ENCODE data around the gene PHYHD1.
"Not testable (repeated sequence)": the region's sequence is repeated elsewhere in the genome, so short reads cannot be mapped to it uniquely, and the experiment has no call there.

Gene PHYHD1

DNA sequence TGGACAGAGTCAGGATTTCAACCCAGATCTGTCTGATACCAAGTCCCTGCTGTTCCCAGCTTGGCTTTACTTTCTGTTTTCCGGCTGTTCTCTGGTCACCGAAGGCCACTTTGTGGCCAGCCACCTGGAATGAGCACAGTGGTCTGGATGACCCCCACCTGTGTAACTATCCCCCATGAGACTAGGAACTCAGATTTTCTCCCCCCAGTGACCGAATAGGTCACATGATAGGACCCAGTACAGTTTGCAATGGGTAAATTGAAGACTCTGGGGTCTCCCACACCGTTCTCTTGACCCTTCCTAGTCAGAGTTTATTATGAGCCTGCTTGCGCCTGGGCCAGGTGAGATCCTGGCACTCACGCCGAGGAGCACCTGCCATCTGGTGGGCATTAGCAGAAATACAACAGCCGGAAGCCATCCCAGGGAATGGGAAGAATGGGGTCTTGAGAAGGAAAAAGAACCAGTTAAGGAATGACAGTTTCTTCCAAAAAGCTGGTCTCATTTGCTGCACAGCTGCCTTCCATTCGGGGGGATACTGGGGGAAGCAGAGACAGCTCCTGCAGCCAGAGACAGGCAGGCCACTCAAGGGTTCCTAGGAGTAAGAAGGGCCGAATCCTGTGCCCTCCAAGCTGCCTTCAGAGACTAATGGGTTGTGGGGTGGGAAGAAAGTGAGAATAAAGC is 7.1 kb downstream of the PHYHD1 start:
- peak; percentile 37 to 57 (median 48) for DNase-seq

DNA sequence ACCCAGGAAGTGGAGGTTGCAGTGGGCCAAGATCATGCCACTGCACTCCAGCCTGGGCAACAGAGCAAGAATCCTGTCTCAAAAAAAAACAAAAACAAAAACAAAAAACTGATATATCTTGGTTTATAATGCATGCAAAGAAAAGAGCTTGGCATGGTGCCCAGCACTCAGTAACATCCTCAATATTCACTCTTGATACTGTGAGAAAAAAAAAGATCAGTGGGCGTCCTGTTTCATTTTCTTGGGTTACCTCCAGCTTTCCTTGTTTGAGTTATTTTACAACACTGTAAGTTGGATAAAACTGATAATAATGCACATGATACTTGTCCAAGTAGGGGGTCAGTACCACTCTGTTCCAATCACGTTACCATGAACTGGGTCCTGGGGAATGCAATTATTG is 7.8 kb downstream of the PHYHD1 start:
- DNase-seq = no peak

DNA sequence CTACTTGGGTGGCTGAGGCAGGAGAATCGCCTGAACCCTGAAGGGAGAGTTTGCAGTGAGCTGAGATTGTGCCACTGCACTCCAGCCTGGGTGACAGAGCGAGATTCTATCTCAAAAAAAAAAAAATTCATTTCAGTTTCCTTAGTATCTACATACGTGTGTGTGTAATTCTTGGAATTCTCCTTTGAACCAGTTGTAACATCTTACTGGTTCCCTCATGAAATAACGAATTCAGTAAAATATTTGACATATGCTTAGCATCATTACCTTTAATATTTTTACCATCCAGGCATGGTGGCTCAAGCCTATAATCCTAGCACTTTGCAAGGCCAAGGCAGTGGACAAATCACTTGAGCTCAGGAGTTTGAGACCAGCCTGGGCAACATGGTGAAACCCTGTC is 8.8 kb downstream of the PHYHD1 start:
- no peak for DNase-seq

DNA sequence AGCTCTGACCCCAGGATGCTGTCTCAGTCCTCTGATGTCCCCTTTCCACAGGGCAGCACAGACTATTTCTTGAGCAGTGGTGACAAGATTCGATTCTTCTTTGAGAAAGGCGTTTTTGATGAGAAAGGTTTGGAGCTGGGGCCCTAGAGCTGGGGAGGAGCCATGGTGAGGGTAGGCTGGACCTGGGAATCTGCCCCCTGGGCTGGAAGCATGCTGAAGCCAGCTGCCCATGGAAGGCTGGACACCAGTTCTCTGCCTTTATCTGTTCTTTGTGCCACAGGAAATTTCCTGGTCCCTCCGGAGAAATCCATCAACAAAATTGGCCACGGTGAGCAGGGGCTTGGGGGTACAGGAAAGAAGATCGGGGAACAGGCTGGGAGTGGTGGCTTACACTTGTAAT is 12.9 kb downstream of the PHYHD1 start:
- no peak for DNase-seq

DNA sequence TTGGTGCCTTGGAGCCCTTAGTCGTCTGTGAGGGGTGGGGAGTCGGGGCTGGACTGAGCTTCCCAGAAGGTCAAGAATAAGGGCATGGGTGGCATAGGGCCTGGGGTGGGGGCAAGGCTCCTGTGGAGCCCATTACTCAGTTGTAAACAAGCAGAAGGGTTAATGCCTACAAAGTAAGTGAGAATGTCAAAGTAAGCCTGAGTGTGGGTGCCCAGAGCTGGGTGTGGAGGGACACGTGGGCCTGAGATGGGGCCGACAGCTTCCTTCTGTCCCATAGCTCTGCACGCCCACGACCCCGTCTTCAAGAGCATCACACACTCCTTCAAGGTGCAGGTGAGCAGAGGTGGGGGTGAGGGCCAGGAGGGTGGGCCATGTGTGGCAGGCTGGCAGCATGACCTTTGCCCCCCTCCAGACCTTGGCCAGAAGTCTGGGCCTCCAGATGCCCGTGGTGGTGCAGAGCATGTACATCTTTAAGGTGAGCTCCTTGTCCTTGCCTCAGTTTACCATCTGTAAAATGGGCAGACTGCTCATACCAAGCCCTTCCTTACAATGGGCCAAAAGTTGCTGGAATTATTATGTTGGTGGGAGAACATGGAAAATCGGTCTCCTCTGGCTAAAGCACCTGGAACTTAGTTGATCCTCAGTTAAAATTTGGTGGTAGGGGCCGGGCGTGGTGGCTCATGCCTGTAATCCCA is 15.5 kb downstream of the PHYHD1 start:
- no peak for DNase-seq

DNA sequence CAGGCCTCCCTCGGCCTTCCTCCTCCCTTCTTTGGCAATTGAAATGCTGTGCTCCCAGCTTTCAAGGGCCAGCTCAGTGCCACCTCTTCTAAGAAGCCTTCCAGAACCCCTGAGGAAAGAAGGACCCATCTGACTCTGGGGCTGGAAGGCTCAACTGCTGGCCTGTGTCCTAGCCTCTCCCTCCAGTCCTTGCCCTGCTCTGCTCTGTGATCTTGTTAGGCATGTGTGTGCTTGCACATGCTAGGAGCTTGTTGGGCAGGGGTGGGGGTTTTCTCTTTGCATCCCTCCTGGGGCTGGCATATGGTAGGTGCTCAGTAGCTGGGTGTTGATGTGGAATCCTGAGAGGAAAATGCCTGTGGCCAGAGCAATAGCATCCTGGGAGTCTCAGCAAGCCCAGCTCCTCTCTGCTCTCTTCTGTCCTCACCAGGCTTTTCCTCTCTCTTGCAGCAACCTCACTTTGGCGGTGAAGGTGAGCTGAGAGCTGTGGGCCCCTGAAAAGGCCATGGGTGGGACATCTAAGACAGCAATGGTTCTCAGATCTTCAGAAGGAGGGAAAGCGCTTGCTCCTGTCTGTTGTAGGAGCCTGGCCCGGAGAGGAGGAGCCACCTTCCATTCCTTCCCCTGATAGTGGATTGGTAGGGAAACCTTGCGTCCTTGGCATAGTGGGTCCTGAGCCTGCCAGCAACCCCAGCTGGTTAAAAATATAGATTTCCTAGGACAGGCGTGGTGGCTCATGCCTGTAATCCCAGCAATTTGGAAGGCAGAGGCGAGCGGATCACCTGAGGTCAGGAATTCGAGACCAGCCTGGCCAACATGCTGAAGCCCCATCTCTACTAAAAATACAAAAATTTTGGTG is 16.8 kb downstream of the PHYHD1 start:
- no peak for DNase-seq

DNA sequence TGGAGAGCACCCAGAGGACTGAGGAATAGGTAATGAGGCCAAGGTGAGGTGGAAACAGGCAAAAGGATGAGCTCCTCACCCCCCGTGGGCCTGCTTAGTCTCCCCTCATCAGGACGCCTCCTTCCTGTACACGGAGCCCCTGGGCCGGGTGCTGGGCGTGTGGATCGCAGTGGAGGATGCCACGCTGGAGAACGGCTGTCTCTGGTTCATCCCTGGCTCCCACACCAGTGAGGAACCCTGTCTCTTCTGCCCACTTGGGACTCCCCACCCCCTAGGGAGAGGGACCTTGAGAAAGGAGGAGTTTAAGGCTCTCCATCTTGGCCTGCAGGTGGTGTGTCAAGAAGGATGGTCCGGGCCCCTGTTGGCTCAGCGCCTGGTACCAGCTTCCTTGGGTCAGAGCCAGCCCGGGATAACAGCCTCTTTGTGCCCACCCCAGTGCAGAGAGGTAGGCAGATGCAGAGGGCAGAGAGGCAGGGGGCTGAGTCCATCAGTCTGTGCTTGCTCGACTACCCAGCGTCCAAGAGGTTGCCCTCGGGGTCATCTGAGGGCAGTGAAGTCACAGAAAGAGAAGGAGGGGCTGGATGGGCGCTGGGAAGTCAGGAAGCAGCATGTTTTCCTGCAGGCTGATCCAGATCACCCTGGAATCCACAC is 19.6 kb downstream of the PHYHD1 start:
- DNase-seq = no peak

DNA sequence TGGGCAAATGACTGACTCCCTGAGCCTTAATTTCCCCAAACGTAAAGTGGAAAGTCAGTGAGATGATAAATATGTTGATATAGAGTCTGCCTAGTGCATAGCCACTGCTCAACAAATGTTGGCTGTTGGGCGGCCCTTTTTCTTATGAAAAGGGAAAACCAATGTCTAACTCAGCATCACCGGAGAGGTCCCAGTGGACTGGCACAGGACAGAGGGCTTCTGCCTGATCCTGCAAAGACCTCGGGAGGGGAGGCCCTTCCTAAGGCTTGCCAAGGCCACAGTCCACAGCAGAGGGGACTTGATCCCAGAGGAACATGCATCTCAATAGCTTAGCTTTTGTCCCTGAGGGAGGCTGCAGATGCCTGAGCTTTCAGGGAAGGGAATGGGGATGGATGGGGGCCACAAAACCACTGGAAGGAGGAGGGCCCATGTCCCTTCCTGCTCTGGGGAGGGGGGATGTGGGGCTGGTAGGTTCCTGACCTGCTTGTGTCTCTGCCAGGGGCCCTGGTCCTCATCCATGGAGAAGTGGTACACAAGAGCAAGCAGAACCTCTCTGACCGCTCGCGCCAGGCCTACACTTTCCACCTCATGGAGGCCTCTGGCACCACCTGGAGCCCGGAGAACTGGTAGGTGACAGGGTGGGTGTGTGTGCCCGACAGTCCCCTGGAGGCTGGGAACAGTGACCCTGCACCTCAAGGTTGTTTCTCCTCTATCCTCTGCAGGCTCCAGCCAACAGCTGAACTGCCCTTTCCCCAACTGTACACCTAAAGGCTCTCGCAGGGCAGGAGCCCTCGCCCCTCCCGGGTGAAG is 20.4 kb downstream of the PHYHD1 start:
- DNase-seq = no peak

DNA sequence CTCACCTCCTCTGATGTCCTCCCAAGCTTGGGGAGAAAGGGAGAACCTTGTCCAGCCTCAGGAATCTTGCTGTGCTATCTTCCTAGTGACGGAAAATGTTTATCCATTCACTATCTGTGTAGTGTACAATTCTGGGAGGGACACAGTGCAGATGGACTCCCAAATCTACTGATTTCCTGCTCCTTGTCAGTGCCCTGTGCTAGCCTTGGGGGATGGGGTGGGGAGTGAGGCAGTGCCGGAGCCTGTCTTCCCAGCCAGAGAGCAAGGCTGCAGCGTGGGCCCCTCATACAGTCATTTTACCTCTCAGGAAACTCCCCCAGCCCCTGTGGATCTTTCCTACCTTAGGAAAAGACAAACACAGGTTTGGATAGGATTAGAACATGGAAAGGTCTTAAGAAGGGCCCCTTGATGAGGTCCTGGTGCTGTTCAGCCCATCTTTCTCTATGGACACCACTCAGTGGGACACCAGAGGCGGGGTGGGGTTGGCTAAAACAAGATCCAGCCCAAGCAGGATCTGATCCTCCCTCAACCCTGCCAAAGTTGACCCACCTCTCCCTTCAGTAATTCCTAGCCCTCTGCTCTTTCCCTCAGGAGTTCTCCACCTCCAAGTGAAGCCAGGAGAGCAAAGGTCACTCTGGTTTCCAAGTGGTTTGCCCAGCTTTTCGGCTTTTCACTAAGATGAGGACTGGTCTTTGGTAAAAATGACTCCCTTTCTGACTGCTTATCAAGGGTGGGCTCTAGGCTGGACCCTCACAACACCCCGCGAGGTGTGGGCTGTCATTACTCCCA is 23.2 kb downstream of the PHYHD1 start:
- no peak for DNase-seq

DNA sequence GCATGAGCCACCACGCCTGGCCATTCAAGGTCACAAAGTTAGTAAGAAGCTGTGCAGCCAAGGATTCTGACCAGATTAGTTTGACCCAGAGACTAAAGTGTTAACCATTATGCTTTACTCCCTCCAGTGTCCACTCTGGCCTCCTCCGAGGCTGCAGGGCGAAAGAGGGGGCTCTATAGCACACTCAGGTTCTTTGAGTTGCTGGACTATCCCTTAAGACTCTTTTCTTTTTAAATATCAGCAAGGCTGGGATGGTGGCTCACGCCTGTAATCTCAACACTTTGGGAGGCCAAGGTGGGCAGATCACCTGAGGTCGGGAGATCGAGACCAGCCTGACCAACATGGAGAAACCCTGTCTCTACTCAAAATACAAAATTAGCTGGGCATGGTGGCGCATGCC is 24.2 kb downstream of the PHYHD1 start:
- not testable (repeated sequence) for DNase-seq

DNA sequence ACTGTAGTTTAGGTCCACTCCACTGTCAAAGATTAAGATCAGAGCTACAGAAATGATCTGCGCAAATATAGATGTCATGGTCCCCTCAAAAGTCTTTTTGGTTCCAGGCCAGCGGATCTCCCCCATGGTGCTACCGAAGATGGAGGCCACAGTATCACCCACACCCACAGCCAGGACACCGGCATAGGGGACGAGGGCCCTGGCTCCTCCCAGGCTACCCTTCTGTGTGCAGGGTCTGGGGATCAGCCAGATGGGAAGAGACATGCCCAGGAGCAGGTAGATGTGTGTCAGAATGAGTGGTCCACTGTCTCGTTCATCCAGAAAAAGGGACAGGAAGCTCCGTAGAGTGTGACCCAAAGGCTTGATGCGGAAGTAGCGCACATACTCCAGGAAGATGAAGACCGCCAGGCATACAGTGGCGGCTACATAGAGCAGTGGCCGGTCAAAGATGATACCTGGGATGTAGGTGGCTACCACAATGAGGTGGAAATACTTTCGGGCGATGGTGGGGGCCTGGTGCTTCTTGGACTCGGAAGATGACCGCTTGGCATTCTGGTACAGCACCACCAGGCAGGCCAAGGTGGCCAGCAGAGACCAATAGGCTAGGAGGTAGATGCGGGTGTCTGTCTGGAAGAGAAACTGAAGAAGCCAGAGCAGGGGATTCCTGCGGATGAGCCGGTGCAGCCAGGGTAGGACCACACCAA is 25.2 kb downstream of the PHYHD1 start:
- no peak for DNase-seq

DNA sequence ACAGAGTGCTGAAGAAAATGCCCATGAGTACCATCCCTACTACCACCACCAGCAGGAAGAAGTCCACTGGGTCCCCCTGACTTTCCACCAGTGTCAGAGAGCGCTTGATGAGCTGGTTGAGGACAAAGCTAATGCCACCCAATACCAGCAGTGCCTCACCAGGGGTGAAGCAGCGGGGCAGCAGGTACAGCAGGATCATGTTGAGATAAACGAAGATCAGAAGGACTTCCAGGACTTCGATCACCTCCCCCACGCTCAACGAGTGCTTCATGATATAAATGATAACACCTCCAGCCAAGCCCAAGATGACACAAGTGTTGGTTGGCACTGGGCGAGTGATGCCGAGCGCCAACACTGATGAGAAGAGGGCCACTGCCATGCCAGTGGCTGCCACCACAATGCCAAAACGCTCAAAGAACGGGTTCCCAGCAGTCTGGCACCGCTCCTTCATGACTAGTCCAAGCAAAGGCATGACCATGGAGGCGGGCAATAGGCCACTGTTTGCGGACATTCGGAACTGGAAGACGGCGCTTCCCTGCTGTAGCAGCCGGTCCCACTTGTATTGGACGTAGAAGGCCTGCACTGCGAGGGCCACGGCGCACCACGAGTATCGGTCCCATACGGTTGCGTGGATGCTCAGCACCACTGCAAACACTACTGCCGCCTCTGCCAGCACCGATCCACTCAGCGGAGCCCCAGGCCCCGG is 25.9 kb downstream of the PHYHD1 start:
- DNase-seq = peak in 2 of 3 donors; percentile 8 to 36

DNA sequence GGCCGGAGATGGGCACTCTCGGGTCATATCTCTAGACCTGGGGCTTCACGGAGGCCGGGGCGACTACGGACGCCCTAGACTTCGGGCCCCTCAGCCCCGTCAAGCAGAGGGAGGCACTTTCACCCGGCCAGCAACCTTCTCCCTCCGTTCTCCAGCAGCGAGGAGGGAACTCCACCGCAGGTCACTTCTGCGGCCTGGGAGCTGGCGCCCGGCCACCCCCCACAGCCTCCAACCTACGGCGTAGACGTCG is 26.4 kb downstream of the PHYHD1 start:
- DNase-seq = no peak

DNA sequence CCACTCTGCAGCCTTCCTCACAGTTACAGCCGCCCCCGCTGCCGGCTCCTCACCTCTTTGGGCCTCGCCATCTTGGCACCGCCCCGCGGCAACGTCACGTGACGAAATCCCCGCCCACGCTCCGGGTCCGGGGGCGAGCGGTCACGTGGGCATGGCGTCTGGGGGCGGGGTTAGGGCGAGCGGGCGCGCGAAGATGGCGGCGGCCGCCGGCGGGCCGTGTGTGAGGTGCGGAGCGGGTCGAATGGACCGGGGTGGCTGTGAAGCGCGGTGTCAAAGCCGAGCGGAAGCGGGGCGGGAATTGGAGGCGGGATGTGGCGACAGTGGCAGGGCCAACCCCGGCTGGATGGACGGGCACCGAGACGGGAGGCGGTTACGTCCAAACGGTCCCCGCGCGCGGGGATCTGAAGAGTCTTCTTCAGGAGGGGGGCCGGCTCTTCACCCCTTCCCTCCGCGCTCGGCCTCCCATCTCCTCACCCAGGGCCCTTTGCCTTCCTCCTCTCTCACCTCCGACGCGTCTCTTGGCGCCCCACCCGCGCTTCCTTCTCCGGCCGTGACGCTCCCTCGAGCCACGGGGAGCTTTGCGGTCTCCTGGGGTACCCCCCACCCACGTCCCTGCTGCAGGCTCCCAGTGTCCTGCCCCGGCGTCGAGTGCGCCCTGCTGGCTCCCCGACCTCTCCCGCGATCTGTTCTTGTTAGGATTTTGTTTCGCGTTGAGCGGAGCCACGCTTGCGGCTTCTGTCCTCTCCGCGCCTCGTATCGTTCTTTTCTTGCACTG is 26.9 kb downstream of the PHYHD1 start, which contains the start of the genes DOLK and NUP188:
TSS of gene DOLK (minus strand) at position 77 of the 775 bp plus-strand sequence. CDS start 300 bp downstream, outside the sequence.
TSS of gene NUP188 (plus strand) at position 173 of the 775 bp plus-strand sequence. CDS start at position 194, 21 bp downstream.
- DNase-seq = peak; percentile 98 to 100 (median 99)

DNA sequence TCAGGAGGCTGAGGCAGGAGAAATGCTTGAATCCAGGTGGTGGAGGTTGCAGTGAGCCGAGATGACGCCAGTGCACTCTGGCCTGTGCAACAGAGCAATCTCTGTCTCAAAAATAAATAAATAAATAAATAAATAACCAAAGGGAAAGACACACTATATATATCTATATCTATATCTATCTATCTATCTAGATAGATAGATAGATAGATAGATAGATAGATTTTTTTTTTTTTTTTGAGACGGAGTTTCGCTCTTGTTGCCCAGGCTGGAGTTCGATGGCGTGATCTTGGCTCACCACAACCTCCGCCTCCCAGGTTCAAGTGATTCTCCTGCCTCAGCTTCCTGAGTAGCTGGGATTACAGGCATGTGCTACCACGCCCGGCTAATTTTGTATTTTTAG is 40.6 kb downstream of the PHYHD1 start:
- not testable (repeated sequence) for DNase-seq

DNA sequence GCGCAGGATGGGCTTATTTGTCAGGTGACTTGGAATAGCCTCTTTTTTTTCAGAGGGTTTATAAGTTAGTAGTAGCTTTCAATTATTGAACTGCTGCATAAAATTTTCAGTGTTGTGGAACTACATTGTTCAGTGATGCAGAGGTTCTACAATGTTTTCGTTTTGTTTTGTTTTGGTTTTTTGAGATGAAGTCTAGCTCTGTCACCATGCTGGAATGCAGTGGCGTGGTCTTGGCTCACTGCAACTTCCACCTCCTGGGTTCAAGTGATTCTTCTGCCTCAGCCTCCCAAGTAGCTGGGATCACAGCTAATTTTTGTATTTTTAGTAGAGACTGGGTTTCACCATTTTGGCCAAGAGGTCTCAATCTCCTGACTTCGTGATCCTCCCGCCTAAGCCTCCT is 48.7 kb downstream of the PHYHD1 start:
- DNase-seq = no peak

DNA sequence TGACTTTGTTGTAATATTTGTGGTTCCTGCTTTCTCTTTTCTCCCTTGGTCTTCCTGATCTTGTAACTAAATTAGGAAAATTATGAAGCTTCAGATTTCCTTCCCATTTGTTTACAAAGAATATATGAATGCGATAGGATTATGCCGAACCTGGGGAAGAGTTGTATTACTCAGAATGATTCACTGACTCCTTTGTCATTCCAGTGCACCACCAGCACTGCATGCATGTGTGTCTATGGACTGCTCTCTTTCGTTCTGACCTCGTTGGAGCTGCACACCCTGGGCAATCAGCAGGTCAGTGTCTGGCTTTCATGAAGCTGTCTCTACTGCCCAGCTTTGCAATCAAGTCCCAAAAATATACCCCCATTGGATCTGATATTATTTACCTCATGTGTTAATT is 52.2 kb downstream of the PHYHD1 start:
- DNase-seq = no peak

DNA sequence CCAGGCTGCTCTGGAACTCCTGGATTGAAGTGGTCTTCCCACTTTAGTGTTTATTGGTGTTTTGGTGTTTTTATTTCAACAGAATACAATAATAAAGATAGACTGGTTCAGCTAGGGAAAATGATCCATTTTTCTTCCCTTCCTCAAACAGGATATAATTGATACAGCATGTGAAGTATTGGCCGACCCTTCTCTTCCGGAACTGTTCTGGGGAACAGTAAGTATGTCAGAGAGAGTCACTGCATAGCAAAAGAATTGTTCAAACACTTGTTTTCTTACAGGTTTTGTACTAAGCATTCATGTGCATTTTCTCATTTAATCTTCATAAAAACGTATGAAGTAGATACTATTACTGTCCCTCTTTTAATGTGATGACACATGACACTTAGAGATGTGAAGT is 58.3 kb downstream of the PHYHD1 start:
- no peak for DNase-seq

DNA sequence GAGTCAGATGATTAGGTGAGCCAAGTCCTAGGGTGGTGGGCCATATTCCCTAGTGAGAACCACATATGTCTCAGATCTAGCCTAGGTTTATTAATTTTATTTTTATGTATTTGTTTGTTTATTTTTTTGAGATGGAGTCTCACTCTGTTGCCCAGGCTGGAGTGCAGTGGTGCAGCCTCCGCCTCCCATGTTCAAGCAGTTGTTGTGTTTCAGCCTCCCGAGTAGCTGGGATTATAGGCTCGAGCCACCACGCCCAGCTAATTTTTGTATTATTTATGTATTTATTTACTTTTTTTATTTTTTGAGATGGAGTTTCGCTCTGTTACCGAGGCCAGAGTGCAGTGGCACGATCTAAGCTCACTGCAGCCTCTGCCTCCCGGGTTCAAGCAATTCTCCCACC is 62.8 kb downstream of the PHYHD1 start:
- DNase-seq = no peak
